GM19452 (cell line): ENCODE measurements around the gene RAB3D.
"Not testable (repeated sequence)": the region's sequence is repeated elsewhere in the genome, so short reads cannot be mapped to it uniquely, and the experiment has no call there.

Experiments
- ATAC-seq: cut with Tn5 transposase; IDR thresholded peaks from one replicate; pipeline ENCODE4 v1.9.1; 2021; ENCODE audit not compliant: unreplicated experiment

RAB3D gene

DNA sequence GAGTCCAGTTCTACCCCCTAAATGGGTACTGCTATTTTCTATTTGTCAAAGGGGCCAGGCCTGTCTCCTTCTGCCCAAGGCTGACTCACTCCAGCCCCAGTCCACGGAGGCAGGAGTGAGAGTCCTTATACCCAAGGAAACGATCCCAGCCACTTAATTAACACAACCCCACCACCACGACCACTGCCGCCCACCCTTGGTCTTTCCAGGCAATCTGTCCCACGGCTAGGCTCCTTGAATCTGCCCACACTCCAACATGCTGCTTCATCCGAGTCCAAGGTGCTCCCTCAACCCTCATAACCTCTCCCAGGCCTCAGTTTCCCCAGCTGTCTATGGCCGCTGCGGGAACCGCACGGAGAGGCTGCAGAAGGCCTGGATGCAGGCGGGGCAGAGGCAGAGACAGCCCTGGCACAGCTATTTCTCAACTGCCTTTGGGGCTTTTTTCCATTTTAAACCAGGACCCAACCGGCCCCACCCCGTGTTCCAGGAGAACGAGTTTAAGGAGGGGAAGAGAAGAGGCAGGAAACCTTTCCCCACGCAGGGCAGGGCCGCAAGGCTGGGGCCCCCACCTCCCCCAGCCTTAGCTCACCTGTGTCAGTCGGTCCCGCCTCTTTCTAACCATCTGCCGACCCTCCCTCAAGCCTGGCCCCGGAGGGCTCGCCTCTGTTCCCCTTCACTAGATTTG lies 746 bp downstream of the RAB3D start:
- ATAC-seq, result no peak

DNA sequence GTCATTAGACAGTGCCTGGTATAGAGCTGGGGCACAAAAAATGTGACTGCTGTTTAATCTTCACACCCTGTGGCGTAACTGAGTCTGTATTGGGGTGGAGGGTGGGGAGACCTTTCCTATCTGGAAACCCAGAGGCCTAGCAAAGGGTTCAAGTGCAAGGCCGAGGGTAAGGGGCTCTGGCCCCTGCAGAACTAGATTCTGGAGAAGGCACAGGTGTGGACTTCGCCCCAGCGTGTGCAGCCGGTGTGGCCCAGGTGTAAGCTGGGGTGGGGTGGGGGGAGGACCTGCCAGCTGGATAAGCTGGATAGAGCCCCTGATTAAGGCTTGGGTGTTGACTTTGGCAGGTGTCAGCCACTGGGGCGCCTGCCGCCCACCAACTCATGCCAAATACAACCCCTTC lies 1.3 kb downstream of the RAB3D start:
- ATAC-seq, result no peak

DNA sequence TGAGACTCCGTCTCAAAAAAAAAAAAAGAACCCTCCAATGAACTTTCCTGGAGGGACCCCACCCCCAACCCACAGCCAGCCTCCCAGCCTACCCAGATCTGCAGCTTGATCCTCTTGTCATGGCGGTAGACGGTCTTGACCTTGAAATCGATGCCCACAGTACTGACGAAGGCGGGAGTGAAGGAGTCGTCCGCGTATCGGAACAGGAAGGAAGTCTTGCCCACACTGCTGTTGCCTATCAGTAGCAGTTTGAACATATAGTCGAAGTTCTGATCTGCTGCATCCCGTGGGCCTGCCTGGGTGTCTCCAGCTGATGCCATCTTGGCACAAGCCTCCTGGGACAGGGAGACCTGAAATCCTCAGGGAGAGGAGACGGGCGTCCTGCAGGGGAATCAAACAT lies 2.4 kb downstream of the RAB3D start:
- no peak for ATAC-seq

DNA sequence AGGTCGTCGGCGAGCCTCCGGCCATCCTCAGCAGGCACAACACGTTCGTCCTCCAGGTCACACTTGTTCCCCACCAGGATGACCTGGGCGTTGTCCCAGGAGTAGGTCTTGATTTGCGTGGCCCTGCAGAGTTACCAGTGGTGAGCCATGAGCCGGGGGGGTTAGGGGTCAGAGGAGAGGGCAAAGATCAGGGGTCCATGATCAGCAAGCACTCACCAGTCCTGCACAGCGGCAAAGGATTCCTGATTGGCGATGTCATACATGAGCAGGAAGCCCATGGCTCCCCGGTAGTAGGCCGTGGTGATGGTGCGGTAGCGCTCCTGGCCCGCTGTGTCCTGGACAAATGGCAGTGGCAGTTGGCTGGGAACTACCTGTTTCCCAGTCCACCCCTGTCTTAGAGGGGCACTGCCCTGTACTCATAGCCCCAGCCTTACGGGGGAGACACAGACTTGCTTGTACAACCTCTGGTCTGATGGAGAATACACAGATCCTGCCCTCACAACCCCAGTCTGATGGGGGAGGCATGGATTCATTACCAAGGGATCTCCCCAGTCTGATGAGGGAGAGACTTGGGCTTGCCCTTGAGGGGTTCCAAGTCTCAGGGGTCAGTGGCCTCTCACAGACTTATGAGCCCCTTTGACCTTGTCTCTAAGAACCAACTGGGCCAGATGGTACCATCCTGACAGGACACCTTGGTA lies 3.9 kb downstream of the RAB3D start:
- ATAC-seq, result no peak

DNA sequence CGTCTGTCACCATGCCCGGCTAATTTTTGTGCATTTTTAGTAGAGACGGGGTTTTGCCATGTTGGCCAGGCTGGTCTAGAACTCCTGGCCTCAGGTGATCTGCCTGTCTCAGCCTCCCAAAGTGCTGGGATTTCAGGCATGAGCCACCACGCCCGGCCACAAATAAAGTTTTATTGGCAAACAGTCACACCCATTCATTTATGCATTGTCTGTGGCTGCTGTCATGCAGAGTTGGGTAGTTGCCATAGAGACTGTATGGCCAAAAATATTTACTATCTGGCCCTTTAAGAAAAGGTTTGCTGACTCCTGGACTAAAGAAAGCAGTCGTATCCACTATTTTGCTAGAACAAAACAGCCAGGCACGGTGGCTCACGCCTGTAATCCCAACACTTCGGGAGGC lies 5.6 kb downstream of the RAB3D start:
- ATAC-seq, result not testable (repeated sequence)

DNA sequence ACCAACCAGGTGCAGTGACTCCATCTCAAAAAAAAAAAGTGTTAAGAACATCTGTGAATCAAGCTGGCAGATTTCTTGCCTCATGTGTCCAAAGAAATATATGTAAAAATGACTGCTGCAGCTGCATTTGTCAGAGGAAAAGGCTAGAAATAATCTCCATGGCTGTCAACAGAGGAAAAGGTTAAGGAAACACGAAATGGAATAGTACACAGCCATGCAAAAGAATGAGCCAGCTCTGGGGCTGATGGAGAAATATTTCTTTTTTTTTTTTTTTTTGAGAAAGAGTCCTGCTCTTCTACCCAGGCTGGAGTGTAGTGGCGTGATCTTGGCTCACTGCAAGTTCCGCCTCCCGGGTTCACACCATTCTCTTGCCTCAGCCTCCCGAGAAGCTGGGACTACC lies 6.6 kb downstream of the RAB3D start:
- no peak for ATAC-seq

DNA sequence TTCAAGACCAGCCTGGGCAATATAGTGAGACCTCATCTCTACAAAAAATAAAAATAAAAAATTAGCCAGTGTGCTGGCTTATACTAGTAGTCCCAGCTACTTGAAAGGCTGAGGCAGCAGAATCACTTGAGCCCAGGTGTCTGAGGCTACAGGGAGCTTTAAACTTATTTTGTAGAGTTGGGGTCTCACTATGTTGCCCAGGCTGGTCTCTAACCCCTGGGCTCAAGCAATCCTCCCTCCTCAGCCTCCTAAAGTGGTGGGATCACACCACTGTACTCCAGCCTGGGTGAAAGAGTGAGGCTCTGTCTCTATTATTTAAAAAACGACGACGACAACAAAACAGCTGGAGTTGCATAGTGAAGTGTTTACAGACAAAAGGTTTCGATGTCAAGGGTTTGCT lies 8.0 kb downstream of the RAB3D start:
- no peak for ATAC-seq

DNA sequence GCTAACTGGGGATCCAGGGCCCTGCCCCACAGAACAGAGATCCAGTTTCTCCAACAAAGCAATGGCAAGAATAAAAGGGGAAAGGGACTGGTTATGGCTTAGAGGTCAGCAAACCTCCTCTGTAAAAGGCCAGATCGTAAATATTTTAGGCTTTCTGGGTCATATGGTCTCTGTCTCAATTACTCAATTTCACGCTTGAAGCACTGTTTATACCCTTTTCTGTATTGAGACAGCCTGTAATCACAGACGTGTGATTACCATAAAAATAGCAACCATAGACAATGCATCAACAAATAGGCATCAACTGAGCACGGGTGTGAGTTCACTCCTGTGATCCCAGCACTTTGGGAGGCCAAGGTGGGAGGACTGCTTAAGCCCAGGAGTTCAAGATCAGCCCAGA lies 9.3 kb downstream of the RAB3D start:
- ATAC-seq, result no peak

DNA sequence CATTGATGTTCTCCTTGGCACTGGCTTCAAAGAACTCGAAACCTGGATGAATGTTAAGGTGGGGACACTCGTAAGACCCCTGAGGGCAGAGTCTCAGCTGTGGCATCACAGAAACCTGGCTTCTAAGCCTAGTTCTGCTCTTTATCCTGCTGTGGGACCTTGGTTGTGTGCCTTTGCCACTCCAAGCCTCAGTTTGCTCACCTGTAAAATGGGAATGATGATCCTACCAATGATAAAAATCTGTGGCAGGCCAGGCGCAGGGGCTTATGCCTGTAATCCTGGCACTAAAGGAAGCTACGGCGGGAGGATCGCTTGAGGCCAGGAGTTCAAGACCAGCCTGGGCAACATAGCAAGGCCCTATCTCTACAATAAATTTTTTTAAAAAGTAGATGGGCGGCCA lies 13.9 kb downstream of the RAB3D start:
- no peak for ATAC-seq

DNA sequence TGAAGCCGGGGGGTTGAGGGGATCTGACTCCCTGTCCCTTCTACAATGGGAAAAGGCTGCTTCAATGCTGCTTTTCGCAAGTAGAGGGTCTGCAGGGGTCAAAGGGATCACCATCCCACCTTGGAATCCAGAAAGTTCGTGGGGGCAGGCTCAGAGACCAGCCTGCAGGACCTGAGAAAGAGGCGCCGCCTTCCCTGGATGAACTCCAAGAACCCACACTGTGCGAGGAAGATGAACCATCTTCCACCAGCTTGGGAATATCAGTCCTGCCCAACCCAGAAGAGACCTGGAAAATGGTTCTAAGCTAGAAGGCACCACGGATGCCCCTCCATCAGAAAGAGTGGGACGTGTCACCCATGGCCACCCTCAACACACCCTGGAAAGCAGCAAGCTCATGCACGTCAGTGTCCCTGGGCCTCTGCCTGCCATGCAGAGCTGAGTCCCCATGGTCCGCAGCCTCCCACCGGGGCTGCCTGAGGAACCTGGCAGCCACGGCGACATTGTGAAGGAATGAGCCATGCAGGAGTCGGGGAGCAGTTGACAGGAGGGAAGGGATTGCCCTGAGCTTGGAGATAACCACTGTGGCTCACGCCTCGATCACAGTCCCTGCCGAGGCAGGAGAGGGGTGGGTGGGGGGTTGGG lies 14.6 kb downstream of the RAB3D start:
- ATAC-seq, result no peak

DNA sequence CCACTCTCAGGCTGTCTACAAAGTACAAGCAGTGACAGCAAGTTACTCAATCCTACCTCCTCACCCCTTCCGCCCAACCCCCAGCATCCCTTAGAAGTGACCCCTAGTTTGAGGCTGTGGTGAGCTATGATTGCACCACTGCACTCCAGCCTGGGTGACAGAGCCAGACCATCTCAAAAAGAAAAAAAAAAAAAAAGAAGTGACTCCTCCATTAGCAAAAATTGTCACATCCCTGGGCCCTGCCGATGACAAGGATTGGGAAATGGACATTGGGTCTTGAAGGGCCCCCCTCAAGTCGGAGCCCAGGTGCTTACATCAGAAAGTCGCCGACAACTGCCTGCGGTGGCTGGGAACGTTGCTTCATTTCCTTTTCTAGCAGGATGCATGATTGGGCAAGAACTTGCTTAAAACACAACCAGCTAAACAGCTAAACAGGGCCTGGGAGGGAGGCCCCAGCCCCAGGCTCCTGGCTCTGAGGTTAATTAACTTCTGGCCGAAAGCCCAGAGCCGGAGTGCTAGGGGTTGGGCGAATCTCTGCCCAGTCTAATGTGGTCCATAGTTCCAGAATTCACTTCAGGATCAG lies 15.3 kb downstream of the RAB3D start:
- peak; percentile 49 for ATAC-seq

DNA sequence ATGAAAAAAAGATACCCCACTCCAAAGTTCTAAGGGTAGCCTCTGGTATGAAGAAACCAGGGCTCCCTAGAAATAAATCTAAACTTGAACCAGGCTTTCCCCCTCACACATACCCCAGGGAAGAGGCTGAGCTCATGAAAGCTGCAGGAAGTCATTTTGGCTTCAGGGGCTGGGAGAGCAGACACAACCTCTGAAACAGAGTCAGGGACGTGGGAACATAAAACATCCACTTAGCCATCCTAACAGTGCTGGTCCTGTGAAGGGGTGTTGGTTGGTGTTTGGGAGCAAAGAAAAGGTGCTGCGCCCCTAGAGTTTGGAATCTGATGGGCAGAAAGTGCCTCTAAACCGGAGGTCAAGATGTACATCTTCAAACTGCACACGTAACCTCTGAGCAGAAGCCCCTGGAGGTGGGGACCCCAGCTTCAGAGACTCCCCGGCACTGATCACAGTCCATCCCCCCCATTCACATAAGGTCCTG lies 15.8 kb downstream of the RAB3D start:
- no peak for ATAC-seq

DNA sequence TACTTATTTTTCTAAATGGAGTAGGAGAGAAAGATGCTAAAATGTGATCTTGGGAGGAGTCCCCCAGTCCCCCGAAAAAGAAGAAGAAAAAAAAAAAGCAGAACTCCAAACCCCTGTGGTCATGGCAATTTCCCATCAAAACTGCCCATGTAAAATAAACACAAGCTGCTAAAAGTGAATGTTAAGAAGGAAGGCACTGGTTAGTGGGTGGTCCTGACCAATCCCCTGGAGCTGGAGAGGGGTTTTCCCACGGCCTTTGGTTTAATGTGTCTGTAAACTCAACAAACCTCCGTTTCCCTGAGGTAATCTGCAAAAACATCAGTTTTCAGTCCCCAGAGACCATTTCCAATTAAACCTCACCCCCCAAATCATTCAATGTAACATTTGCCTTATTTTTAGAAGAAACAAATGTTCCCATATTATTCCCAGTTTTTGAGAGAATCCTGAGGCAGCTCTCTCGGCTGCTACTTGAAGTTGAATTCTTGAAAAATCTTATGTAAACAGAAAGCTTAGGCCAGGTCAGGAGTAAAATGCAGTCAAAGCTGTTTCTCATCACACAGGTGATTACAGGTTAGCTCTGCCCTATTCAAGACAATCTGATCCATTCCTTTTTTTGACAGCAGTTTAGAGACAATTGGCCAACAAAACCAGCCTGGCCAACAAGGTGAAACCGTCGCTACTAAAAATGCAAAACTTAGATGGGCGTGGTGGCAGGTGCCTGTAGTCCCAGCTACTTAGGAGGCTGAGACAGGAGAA lies 17.0 kb downstream of the RAB3D start:
- ATAC-seq, result no peak

DNA sequence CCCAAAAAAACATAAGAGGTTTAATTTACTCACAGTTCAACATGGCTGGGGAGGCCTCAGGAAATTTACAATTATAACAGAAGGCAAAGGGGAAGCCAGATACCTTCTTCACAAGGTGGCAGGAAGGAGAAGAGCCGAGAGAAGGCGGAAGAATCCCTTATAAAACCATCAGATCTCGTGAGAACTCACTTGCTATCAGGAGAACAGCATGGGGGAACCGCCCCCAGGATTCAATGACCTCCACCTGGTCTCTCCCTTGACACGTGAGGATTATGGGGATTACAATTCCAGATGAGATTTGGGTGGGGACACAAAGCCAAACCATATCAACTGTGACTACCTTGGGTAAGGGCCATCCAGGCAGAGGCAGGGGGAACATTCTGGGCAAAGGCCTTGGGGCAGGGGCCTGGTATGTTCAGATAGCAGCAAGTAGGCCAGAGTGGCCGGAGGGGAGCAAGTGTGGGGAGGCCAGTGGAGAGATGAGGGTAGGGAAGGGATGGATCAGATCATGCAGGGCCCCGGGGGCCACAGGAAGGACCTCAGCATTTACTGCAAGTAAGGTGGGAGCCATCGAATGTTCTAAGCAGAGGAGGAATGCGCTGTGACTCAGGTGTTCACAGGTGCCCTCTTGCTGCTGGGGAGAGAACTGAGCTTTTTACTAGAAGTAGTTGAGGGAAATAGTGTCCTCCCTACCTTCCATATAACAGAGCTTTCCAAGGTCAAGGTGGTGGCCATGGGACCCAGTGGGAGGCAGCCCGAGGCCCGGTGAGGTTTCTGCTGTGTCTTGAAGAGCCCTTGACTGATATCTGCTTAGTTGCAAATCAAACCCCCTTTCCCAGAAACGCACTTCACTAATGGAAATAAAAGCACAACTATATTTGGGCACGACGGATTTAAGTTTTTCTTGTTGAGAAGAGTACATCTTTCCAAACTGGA lies 18.0 kb downstream of the RAB3D start:
- ATAC-seq, result no peak

DNA sequence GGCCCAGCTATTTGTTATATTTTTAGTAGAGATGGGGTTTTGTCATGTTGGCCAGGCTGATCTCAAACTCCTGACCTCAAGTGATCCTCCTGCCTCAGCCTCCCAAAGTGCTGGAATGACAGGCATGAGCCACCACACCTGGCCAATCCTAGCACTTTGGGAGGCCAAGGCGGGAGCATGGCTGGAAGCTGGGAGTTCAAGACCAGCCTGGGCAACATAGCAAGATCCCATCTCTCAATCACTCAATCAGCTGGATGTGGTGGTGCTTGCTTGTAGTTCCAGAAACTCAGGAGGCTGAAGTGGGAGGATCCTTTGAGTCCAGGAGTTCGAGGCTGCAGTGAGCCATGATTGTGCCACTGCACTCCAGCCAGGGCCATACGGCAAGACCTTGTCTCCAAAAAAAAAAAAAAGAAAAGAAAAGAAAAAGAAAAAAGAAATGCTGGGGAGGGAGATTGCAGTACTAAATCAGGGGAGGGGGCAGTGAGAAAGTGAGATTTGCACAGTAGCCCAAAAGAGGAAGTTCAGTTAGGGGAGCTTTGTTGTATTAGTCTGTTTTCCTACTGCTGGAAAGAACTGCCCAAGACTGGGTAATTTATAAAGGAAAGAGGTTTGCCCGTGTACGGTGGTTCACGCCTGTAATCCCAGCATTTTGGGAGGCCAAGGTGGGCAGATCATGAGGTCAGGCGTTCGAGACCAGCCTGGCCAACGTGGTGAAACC lies 19.0 kb downstream of the RAB3D start:
- ATAC-seq, result not testable (repeated sequence)

DNA sequence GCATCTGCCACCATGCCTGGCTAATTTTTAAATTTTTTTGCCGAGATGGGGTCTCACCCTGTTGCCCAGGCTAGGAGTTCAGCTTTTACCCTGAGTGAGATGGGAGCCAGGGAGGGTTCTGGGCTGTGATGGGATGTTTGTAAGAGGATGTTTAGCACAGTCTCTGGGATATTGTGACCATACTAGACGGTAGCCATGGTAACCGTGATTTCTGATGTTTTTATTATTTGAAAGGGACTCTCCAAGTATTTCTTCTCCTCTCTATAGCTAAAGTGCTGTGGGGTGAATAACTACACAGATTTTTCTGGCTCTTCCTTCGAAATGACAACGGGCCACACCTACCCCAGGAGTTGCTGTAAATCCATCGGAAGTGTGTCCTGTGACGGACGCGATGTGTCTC lies 33.1 kb downstream of the RAB3D start:
- no peak for ATAC-seq

DNA sequence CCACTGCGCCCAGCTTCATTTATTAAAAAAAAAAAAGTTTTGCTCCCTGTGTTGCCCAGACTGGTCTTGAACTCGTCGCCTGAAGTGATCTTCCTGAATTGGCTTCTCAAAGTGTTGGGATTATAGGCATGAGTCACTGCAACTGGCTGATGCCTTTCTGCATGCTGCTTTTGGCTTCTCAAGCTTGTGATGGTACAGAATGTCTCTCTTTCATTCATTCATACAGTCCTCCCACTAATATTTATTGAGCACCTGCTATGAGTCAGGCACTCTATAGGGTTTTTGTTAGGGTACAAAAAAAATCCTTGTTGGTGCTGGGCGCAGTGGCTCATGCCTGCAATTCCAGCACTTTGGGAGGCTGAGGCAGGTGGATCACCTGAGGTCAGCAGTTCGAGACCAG lies 34.5 kb downstream of the RAB3D start:
- ATAC-seq, result no peak

DNA sequence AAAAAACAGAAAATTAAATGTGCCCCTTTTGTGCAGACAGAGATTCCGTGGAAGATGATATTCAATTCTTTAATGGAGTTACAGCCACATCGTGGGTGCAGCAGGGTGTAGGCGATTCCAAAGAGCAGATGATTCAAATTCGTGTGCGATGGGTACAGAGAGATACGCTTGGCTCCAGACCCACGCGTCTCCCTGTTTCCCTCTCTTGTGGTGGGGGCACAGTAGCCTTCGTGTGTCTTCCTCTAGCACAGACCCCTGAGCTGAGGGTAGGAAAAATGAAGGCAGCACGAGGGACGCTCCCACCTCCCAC lies 38.7 kb downstream of the RAB3D start:
- ATAC-seq, result no peak

DNA sequence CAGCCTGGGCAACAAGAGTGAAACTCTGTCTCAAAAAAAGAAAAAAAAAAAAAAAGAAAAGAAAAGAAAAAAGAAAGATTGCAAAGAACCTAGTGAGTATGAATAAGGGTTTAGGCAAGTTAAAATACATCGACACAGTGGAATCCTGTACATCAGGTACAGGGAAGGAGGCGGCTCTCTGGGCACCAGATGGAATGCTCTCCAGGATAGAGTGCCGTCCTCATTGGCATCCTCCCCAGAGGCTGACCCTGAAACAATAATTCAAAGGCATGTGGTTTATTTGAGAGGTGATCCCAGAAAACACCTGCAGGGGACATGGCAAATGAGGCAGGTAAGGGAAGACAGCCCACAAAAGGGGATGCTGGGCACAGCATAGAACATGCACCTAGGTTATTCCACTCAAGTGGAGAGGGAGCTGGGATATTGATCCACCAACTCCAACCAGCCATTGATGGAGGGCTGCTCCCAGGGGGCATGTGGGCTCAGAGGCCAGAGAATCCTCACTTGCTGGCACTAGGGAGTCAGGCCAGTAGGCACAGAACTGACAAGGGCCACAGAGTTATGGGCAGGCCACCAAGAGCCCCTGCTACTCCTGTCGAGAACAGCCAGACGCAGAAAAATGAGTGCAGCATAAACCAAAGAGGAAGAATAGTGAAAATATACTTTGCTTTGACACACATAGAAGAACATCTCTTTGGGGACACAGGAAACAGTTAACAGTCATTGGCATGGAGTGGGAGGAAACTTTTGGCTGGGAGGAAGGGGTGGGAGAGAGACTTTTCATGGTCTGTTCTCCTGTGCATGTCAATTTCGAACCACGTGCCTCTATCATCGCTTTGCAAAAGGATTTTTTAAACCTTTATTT lies 39.3 kb downstream of the RAB3D start:
- no peak for ATAC-seq
